ENCODE results near the gene PRKCA. TPM values are rescaled to one million over a fixed set of nuclear protein-coding genes. Genes with fewer than 3 reads are reported as not detected.
"Not testable (repeated sequence)": the region's sequence is repeated elsewhere in the genome, so short reads cannot be mapped to it uniquely, and the experiment has no call there.

PRKCA gene
- total RNA-seq, 1 donor from 2014 or later: 80.1 TPM

DNA sequence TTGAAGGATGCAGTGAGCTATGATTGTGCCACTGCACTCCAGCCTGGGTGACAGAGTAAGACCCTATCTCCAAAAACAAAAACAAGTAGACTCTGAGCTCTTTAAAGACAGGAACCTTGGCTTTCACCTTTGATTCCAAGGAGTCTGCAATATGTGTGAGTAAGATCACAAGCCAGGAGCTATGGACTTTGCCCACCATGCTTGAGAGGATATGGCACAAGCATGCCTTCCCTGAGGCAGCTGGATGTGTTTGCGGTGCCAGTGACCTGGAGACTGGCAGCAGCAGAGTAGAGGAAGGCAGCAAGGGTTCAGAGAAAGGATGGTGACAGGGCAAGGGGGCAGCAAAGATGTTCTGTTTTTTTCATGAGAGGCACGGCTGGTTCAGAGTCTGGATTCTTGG is 14.5 kb upstream of the PRKCA start:
- H3K4me1 Mint-ChIP-seq (ENCODE audit: unreplicated experiment): peaks cover 5% of the 10 kb centered on the region
- H3K36me3 Mint-ChIP-seq (ENCODE audit: unreplicated experiment): no peaks in the 10 kb centered on the region
- no peak for DNase-seq (ENCODE audit: extremely low spot score, unreplicated experiment)
- H3K9me3 Mint-ChIP-seq (ENCODE audit: unreplicated experiment): no peaks in the 10 kb centered on the region
- no peaks in the 10 kb centered on the region for H3K27me3 Mint-ChIP-seq (ENCODE audit: unreplicated experiment)
- H3K4me3 Mint-ChIP-seq (ENCODE audit: unreplicated experiment): no peak overlapping the region
- TF ChIP-seq, protein P1, sequence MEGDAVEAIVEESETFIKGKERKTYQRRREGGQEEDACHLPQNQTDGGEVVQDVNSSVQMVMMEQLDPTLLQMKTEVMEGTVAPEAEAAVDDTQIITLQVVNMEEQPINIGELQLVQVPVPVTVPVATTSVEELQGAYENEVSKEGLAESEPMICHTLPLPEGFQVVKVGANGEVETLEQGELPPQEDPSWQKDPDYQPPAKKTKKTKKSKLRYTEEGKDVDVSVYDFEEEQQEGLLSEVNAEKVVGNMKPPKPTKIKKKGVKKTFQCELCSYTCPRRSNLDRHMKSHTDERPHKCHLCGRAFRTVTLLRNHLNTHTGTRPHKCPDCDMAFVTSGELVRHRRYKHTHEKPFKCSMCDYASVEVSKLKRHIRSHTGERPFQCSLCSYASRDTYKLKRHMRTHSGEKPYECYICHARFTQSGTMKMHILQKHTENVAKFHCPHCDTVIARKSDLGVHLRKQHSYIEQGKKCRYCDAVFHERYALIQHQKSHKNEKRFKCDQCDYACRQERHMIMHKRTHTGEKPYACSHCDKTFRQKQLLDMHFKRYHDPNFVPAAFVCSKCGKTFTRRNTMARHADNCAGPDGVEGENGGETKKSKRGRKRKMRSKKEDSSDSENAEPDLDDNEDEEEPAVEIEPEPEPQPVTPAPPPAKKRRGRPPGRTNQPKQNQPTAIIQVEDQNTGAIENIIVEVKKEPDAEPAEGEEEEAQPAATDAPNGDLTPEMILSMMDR (IDR thresholded peaks at IDR 0.05): no peak
- H3K27ac Mint-ChIP-seq (ENCODE audit: unreplicated experiment): no peak overlapping the region

- no peaks in the 10 kb centered on the region for H3K9me3 Mint-ChIP-seq (ENCODE audit: unreplicated experiment)
- no peaks in the 10 kb centered on the region for H3K4me1 Mint-ChIP-seq (ENCODE audit: unreplicated experiment)
- H3K36me3 Mint-ChIP-seq (ENCODE audit: unreplicated experiment): no peaks in the 10 kb centered on the region
- H3K4me3 Mint-ChIP-seq (ENCODE audit: unreplicated experiment): no peak overlapping the region
- DNase-seq (ENCODE audit: extremely low spot score, unreplicated experiment): no peak
- TF ChIP-seq, protein P1 (IDR thresholded peaks at IDR 0.05): peak; percentile 40
- no peak overlapping the region for H3K27ac Mint-ChIP-seq (ENCODE audit: unreplicated experiment)
- H3K27me3 Mint-ChIP-seq (ENCODE audit: unreplicated experiment): no peaks in the 10 kb centered on the region
Observed at GRCh38 chr17:66290101-66290722, 12.2 kb upstream of the PRKCA start.

DNA sequence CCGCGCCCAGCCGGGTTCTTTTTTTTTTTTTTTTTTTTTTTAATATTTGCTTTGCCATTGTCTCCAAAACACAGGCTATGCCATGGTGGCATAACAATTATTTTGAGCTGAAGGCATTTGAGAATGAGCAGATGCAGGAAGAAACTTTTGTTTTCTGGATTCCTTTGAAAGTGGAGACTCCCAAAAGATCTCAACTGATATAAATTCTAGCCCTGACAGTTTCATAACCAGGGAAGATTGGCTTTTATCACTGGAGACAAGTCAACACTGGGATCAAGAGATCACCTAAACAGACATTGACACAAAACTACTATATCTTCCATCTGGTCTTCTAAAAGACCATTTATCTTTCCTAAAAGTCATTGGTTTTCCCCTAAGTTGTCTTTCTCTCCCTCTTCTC is 10.1 kb upstream of the PRKCA start:
- Mint-ChIP-seq H3K36me3 (ENCODE audit: unreplicated experiment) (no peaks in the 10 kb centered on the region), H3K4me3 (ENCODE audit: unreplicated experiment) (no peak overlapping the region), H3K9me3 (ENCODE audit: unreplicated experiment) (no peaks in the 10 kb centered on the region), H3K27me3 (ENCODE audit: unreplicated experiment) (no peaks in the 10 kb centered on the region), H3K4me1 (ENCODE audit: unreplicated experiment) (peaks cover 6% of the 10 kb centered on the region), H3K27ac (ENCODE audit: unreplicated experiment) (no peak overlapping the region)
- TF ChIP-seq, protein P1 (IDR thresholded peaks at IDR 0.05): no peak
- no peak for DNase-seq (ENCODE audit: extremely low spot score, unreplicated experiment)

DNA sequence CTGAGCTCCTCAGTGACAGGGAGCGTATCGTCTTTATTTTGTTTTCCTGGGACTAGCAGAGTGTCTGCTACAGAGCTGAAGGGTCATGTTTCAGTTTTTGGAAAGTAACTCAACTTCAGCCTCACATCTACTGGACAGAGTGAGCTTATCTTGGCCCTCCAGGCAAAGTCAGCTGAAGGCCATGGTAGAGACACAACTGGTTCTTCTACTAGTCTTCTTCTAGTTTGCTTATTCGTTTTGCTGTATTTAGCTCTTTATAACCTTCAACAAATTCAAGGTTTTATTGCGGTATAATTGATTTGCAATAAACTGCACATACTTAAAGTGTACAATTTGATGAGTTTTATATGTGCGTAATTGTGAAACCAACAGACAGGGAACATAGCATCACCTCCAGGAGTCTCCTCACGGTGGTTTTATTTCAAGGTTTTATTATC is 6.1 kb upstream of the PRKCA start:
- H3K9me3 Mint-ChIP-seq (ENCODE audit: unreplicated experiment): no peaks in the 10 kb centered on the region
- no peak overlapping the region for H3K27ac Mint-ChIP-seq (ENCODE audit: unreplicated experiment)
- no peaks in the 10 kb centered on the region for H3K36me3 Mint-ChIP-seq (ENCODE audit: unreplicated experiment)
- H3K4me1 Mint-ChIP-seq (ENCODE audit: unreplicated experiment): peaks cover 10% of the 10 kb centered on the region
- peak; percentile 38 for DNase-seq (ENCODE audit: extremely low spot score, unreplicated experiment)
- TF ChIP-seq, protein P1 (IDR thresholded peaks at IDR 0.05): no peak
- H3K4me3 Mint-ChIP-seq (ENCODE audit: unreplicated experiment): no peak overlapping the region
- H3K27me3 Mint-ChIP-seq (ENCODE audit: unreplicated experiment): no peaks in the 10 kb centered on the region

DNA sequence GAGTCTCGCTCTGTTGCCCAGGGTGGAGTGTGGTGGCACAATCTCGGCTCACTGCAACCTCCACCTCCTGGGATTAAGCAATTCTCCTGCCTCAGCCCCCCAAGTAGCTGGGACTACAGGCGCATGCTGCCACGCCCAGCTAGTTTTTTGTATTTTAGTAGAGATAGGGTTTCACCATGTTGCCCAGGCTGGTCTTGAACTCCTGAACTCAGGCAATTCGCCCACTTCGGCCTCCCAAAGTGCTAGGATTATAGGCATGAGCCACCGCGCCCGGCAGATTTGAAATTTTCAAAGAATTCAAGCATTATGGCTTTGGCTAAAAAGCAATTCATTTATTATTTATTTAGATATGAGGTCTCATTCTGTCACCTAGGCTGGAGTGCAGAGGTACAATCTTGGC is 5.0 kb upstream of the PRKCA start:
- H3K27me3 Mint-ChIP-seq (ENCODE audit: unreplicated experiment); H3K9me3 Mint-ChIP-seq (ENCODE audit: unreplicated experiment); H3K4me3 Mint-ChIP-seq (ENCODE audit: unreplicated experiment); H3K27ac Mint-ChIP-seq (ENCODE audit: unreplicated experiment); H3K36me3 Mint-ChIP-seq (ENCODE audit: unreplicated experiment): not testable (repeated sequence)
- peak; percentile 59 for DNase-seq (ENCODE audit: extremely low spot score, unreplicated experiment)
- peaks cover 15% of the 10 kb centered on the region for H3K4me1 Mint-ChIP-seq (ENCODE audit: unreplicated experiment)

Measured in osteocyte (in vitro differentiated cells).